GM04504 (cell line): Measurements from ENCODE around the gene CDT1.
"Not testable (repeated sequence)": the region's sequence is repeated elsewhere in the genome, so short reads cannot be mapped to it uniquely, and the experiment has no call there.

Experiments
- DNase-seq: peaks from one replicate; pipeline ENCODE4 v3.0.0-alpha.2; 2012; ENCODE audit warnings: low read depth

Gene CDT1

GRCh38 chr16:88768071-88768783 is 35.4 kb upstream of the CDT1 start:
- DNase-seq = no peak

GRCh38 chr16:88769617-88770460 is 33.8 kb upstream of the CDT1 start:
- DNase-seq = no peak

GRCh38 chr16:88770461-88771293 is 32.9 kb upstream of the CDT1 start:
- DNase-seq = no peak

GRCh38 chr16:88771294-88771772 is 32.3 kb upstream of the CDT1 start:
- no peak for DNase-seq

- DNase-seq = not testable (repeated sequence)
Observed at GRCh38 chr16:88771781-88772180, 31.8 kb upstream of the CDT1 start.

GRCh38 chr16:88772871-88773811 is 30.4 kb upstream of the CDT1 start:
- peak; percentile 92 for DNase-seq

GRCh38 chr16:88773812-88774291 is 29.7 kb upstream of the CDT1 start:
- DNase-seq = peak; percentile 66

- DNase-seq = no peak
Observed at GRCh38 chr16:88774544-88775393, 28.8 kb upstream of the CDT1 start.

GRCh38 chr16:88775825-88776224 is 27.8 kb upstream of the CDT1 start:
- DNase-seq = no peak

GRCh38 chr16:88777471-88778270 is 25.9 kb upstream of the CDT1 start:
- DNase-seq = no peak

GRCh38 chr16:88778271-88778525 is 25.4 kb upstream of the CDT1 start:
- no peak for DNase-seq

GRCh38 chr16:88778541-88779065 is 25.0 kb upstream of the CDT1 start:
- DNase-seq = no peak

GRCh38 chr16:88779406-88780141 is 24.0 kb upstream of the CDT1 start:
- DNase-seq = no peak

- DNase-seq = no peak
Observed at GRCh38 chr16:88780142-88781062, 23.2 kb upstream of the CDT1 start.

GRCh38 chr16:88781140-88782077 is 22.2 kb upstream of the CDT1 start:
- no peak for DNase-seq
